Measurements from ENCODE around the gene RASSF9. TPM values are rescaled to one million over a fixed set of nuclear protein-coding genes. Genes with fewer than 3 reads are reported as not detected.

The RASSF9 gene
- total and polyA plus RNA-seq, 4 experiments from 2014 or later: not detected

DNA sequence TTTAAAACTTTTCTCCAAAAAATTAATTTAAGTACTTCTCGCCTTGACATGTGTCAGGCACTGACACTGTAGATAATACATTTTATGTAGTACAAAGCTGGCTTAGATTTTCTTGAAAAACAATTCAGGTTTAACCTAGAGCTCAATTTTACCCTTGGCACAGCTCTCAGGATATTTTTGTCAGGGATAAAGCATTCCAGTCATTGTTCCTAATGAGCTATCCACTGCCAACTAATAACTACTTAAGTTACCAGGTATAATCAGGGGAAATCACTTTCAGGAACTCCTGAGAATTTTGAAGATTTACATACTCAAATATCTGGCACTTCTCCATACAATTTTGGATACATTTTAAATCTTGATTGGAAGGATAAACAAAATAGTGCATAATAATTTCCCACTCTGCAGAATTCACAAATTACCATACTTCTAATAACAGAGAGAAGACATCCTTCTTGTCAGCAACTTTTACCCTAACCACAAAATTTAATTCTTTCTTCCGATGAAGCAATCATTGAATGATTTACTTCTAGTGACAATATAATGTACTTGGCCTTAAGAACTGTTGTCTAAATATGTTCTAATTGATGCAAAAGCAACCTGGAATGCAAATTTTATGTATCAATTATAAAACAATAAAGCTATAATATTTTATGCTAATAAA is 4.8 kb downstream of the RASSF9 start:
- intact Hi-C loops (cut with micrococcal nuclease): no loop called here
- H3K4me1 ChIP-seq (ENCODE audit: insufficient read depth, low read length): no peaks in the 10 kb centered on the region
- ChIA-PET CTCF (ENCODE audit: partially characterized antibody) (no interaction called here), POLR2A (ENCODE audit: partially characterized antibody) (no interaction called here)
- H3K27me3 ChIP-seq (ENCODE audit: insufficient read depth, low read length): no peaks in the 10 kb centered on the region
- no peak for DNase-seq
- H3K36me3 ChIP-seq (ENCODE audit: insufficient read depth, low read length): no peaks in the 10 kb centered on the region
- no peak overlapping the region for H3K4me3 Mint-ChIP-seq
- H3K9me3 ChIP-seq (ENCODE audit: control insufficient read depth in 1 of 2, low read length in 2 of 2): no peaks in the 10 kb centered on the region
- no peak overlapping the region for H3K27ac ChIP-seq (ENCODE audit: low read depth, low read length)
- no peaks in the 10 kb centered on the region for H3K27me3 Mint-ChIP-seq
- H3K4me3 ChIP-seq (ENCODE audit: low read length in 2 of 2): no peak overlapping the region
- H3K4me1 Mint-ChIP-seq: no peaks in the 10 kb centered on the region
- no peaks in the 10 kb centered on the region for H3K36me3 Mint-ChIP-seq
- H3K27ac Mint-ChIP-seq: no peak overlapping the region
- H3K9me3 Mint-ChIP-seq: peaks cover 0 to 5% (median 3%) of the 10 kb centered on the region in 8 donors

DNA sequence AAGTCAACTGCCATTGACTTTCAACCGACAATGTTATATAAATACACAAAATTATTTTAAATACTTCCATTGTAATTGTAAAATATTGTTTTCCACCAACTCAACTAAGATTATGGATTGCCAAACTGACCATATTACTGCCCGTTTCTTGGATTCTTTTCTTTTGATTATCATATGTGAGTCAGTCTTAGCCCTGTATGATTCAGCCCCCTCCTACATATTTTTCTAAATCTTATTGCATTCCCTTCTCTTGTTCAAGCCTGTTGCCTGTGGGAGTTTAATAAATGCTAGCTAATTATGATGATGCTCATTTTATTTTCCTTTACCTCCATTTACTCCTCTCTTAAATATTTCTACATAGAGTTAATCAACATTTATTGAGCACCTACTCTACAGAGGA is 6.8 kb downstream of the RASSF9 start:
- no peak overlapping the region for H3K27ac ChIP-seq (ENCODE audit: low read depth, low read length)
- CTCF ChIA-PET (ENCODE audit: partially characterized antibody): no interaction called here
- no peak for DNase-seq
- H3K9me3 Mint-ChIP-seq: peaks cover 0 to 5% (median 4%) of the 10 kb centered on the region in 8 donors
- POLR2A ChIA-PET (ENCODE audit: partially characterized antibody): no interaction called here
- no peak overlapping the region for H3K4me3 Mint-ChIP-seq
- H3K27ac Mint-ChIP-seq: no peak overlapping the region
- intact Hi-C loops (cut with micrococcal nuclease): no loop called here
- no peaks in the 10 kb centered on the region for H3K27me3 ChIP-seq (ENCODE audit: insufficient read depth, low read length)
- no peak overlapping the region for H3K4me3 ChIP-seq (ENCODE audit: low read length in 2 of 2)
- H3K4me1 ChIP-seq (ENCODE audit: insufficient read depth, low read length): no peaks in the 10 kb centered on the region
- no peaks in the 10 kb centered on the region for H3K27me3 Mint-ChIP-seq
- no peaks in the 10 kb centered on the region for H3K36me3 ChIP-seq (ENCODE audit: insufficient read depth, low read length)
- no peaks in the 10 kb centered on the region for H3K9me3 ChIP-seq (ENCODE audit: control insufficient read depth in 1 of 2, low read length in 2 of 2)
- no peaks in the 10 kb centered on the region for H3K36me3 Mint-ChIP-seq
- no peaks in the 10 kb centered on the region for H3K4me1 Mint-ChIP-seq

DNA sequence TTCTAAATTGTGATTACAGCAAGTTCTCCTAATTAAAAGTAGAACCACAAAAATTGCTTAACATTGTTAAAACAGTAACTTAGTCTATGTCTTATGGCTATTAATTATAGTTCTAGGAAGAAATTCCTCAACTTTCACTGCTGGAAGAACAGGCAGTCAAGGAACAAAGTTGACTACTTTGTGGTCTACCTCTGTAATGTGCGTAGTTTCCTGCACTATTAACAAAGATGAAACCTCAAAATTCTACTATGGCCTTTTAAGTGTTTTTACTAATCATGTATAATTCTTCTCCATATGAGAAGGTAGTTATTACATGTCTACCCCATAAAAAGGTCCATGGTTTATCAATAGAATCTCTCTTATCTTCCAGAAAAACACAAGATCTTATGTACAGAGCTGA is 7.6 kb downstream of the RASSF9 start:
- Histone ChIP-seq H3K27me3 (ENCODE audit: insufficient read depth, low read length) (no peaks in the 10 kb centered on the region), H3K9me3 (ENCODE audit: control insufficient read depth in 1 of 2, low read length in 2 of 2) (no peaks in the 10 kb centered on the region), H3K27ac (ENCODE audit: low read depth, low read length) (no peak overlapping the region), H3K4me1 (ENCODE audit: insufficient read depth, low read length) (no peaks in the 10 kb centered on the region), H3K36me3 (ENCODE audit: insufficient read depth, low read length) (no peaks in the 10 kb centered on the region), H3K4me3 (ENCODE audit: low read length in 2 of 2) (no peak overlapping the region)
- no peak overlapping the region for H3K4me3 Mint-ChIP-seq
- peaks cover 0 to 8% (median 4%) of the 10 kb centered on the region in 8 donors for H3K9me3 Mint-ChIP-seq
- ChIA-PET CTCF (ENCODE audit: partially characterized antibody) (no interaction called here), POLR2A (ENCODE audit: partially characterized antibody) (no interaction called here)
- H3K36me3 Mint-ChIP-seq: no peaks in the 10 kb centered on the region
- no peaks in the 10 kb centered on the region for H3K4me1 Mint-ChIP-seq
- intact Hi-C loops (cut with micrococcal nuclease): no loop called here
- no peaks in the 10 kb centered on the region for H3K27me3 Mint-ChIP-seq
- H3K27ac Mint-ChIP-seq: no peak overlapping the region
- no peak for DNase-seq

- Mint-ChIP-seq H3K36me3 (no peaks in the 10 kb centered on the region), H3K4me3 (no peak overlapping the region), H3K4me1 (peaks cover 0 to 1% (median 0%) of the 10 kb centered on the region in 4 donors), H3K27ac (no peak overlapping the region), H3K9me3 (peaks cover 5 to 14% (median 9%) of the 10 kb centered on the region in 8 donors), H3K27me3 (peaks cover 0 to 1% of the 10 kb centered on the region in 2 donors)
- Histone ChIP-seq H3K27me3 (ENCODE audit: insufficient read depth, low read length) (no peaks in the 10 kb centered on the region), H3K4me3 (ENCODE audit: low read length in 2 of 2) (no peak overlapping the region), H3K4me1 (ENCODE audit: insufficient read depth, low read length) (no peaks in the 10 kb centered on the region), H3K27ac (ENCODE audit: low read depth, low read length) (no peak overlapping the region), H3K9me3 (ENCODE audit: control insufficient read depth in 1 of 2, low read length in 2 of 2) (no peaks in the 10 kb centered on the region), H3K36me3 (ENCODE audit: insufficient read depth, low read length) (no peaks in the 10 kb centered on the region)
- DNase-seq: no peak
- intact Hi-C loops (cut with micrococcal nuclease): no loop called here
- ChIA-PET CTCF (ENCODE audit: partially characterized antibody) (no interaction called here), POLR2A (ENCODE audit: partially characterized antibody) (no interaction called here)
These were observed 10.5 kb downstream of the RASSF9 start for GRCh38 chr12:85825746-85826145.

GRCh38 chr12:85823436-85824180 is 12.6 kb downstream of the RASSF9 start:
- Mint-ChIP-seq H3K4me3 (no peak overlapping the region), H3K27me3 (peaks cover 0 to 1% of the 10 kb centered on the region in 2 donors), H3K9me3 (peaks cover 4 to 14% (median 7%) of the 10 kb centered on the region in 8 donors), H3K36me3 (no peaks in the 10 kb centered on the region), H3K27ac (no peak overlapping the region), H3K4me1 (peaks cover 0 to 1% (median 0%) of the 10 kb centered on the region in 4 donors)
- intact Hi-C loops (cut with micrococcal nuclease): no loop called here
- Histone ChIP-seq H3K4me3 (ENCODE audit: low read length in 2 of 2) (no peak overlapping the region), H3K27me3 (ENCODE audit: insufficient read depth, low read length) (no peaks in the 10 kb centered on the region), H3K4me1 (ENCODE audit: insufficient read depth, low read length) (no peaks in the 10 kb centered on the region), H3K27ac (ENCODE audit: low read depth, low read length) (no peak overlapping the region), H3K9me3 (ENCODE audit: control insufficient read depth in 1 of 2, low read length in 2 of 2) (no peaks in the 10 kb centered on the region), H3K36me3 (ENCODE audit: insufficient read depth, low read length) (no peaks in the 10 kb centered on the region)
- no peak for DNase-seq
- ChIA-PET POLR2A (ENCODE audit: partially characterized antibody) (no interaction called here), CTCF (ENCODE audit: partially characterized antibody) (no interaction called here)

DNA sequence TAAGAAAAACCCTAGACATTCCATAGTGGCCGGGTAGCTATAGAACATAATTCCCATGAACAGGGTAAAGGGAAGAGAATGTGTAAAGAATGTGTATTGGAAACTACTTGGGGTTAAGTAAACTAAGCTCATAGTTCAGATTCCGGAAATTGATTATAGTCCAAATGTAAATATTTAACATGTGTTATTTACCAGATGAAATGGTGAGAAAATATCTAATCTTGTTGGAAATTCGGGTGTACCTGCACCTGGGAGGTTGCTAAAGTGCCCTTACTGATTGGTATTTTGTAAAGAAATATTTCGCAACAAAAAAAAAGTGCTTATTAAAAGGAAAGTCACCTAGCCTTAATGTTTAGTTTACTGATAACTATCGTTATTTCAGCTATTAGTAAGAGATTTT is 14.4 kb downstream of the RASSF9 start:
- intact Hi-C loops (cut with micrococcal nuclease): no loop called here
- Mint-ChIP-seq H3K4me3 (no peak overlapping the region), H3K4me1 (peaks cover 0 to 1% (median 0%) of the 10 kb centered on the region in 4 donors), H3K27ac (no peak overlapping the region), H3K36me3 (no peaks in the 10 kb centered on the region), H3K27me3 (peaks cover 0 to 1% of the 10 kb centered on the region in 2 donors), H3K9me3 (peaks cover 3 to 9% (median 6%) of the 10 kb centered on the region in 8 donors)
- Histone ChIP-seq H3K36me3 (ENCODE audit: insufficient read depth, low read length) (no peaks in the 10 kb centered on the region), H3K27ac (ENCODE audit: low read depth, low read length) (no peak overlapping the region), H3K4me3 (ENCODE audit: low read length in 2 of 2) (no peak overlapping the region), H3K27me3 (ENCODE audit: insufficient read depth, low read length) (no peaks in the 10 kb centered on the region), H3K9me3 (ENCODE audit: control insufficient read depth in 1 of 2, low read length in 2 of 2) (no peaks in the 10 kb centered on the region), H3K4me1 (ENCODE audit: insufficient read depth, low read length) (no peaks in the 10 kb centered on the region)
- ChIA-PET CTCF (ENCODE audit: partially characterized antibody) (interaction anchor here (1.4 kb wide), 1 partner anchor 96 kb away, joined by 4 read pairs; no protein-coding TSS in a partner anchor), POLR2A (ENCODE audit: partially characterized antibody) (no interaction called here)
- no peak for DNase-seq

DNA sequence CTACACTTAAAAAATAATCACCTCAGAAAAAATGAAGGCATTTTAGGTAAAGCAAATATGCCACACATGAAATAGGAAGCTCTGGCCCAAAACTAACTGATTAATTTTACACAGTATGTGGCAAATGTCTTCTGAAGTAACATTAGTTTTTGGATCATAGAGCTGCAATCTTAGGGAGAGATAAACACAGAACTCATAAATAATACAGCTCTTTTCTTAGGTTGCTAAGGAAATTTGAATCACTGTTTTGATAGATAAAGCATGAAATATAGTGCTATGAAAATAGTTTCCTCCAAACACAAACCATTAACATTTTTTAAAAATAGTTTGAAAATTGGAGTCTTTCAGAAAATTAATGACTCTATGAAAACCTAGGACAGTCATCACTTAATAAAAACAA is 15.0 kb downstream of the RASSF9 start:
- H3K36me3 ChIP-seq (ENCODE audit: insufficient read depth, low read length): no peaks in the 10 kb centered on the region
- intact Hi-C loops (cut with micrococcal nuclease): no loop called here

More for the DNA sequence above, 15.0 kb downstream of the RASSF9 start:
- Mint-ChIP-seq H3K4me3 (no peak overlapping the region), H3K27ac (no peak overlapping the region), H3K4me1 (peaks cover 0 to 1% (median 0%) of the 10 kb centered on the region in 4 donors), H3K27me3 (peaks cover 0 to 1% of the 10 kb centered on the region in 2 donors), H3K36me3 (no peaks in the 10 kb centered on the region), H3K9me3 (peaks cover 3 to 9% (median 6%) of the 10 kb centered on the region in 8 donors)
- no peak overlapping the region for H3K4me3 ChIP-seq (ENCODE audit: low read length in 2 of 2)
- ChIA-PET POLR2A (ENCODE audit: partially characterized antibody) (no interaction called here), CTCF (ENCODE audit: partially characterized antibody) (interaction anchor here (1.4 kb wide), 1 partner anchor 97 kb away, joined by 4 read pairs; no protein-coding TSS in a partner anchor)
- H3K4me1 ChIP-seq (ENCODE audit: insufficient read depth, low read length): no peaks in the 10 kb centered on the region
- H3K27me3 ChIP-seq (ENCODE audit: insufficient read depth, low read length): no peaks in the 10 kb centered on the region
- H3K9me3 ChIP-seq (ENCODE audit: control insufficient read depth in 1 of 2, low read length in 2 of 2): no peaks in the 10 kb centered on the region
- no peak overlapping the region for H3K27ac ChIP-seq (ENCODE audit: low read depth, low read length)
- no peak for DNase-seq

Data from CD4-positive, alpha-beta memory T cell (primary cell).